Thymus (tissue), 11 donors: ENCODE results near the gene NHLRC4. TPM values are rescaled to one million over a fixed set of nuclear protein-coding genes. Genes with fewer than 3 reads are reported as not detected.

Experiments used
- DNase-seq, 9 donors: peaks; one replicate each; pipeline ENCODE4 v3.0.0-alpha.2; 2013; ENCODE audit warnings: low spot score in 9 of 9, low read depth in 6 of 9, missing footprints in 1 of 9
- H3K27ac ChIP-seq, 2 donors: one replicate each; pipeline ENCODE4 v1.5.1; 2013; ENCODE audit warnings: control low read depth in 1 of 2, low read depth in 1 of 2, low read length in 1 of 2, mild to moderate bottlenecking in 1 of 2, moderate library complexity in 1 of 2
- H3K27me3 ChIP-seq, 2 donors: one replicate each; pipeline ENCODE4 v1.5.1; 2013; ENCODE audit warnings: low read length in 1 of 2; ENCODE audit not compliant: control insufficient read depth in 2 of 2, insufficient read depth in 1 of 2
- H3K36me3 ChIP-seq, 2 donors: one replicate each; pipeline ENCODE4 v1.5.1; 2013; ENCODE audit warnings: low read length in 1 of 2, mild to moderate bottlenecking in 1 of 2, moderate library complexity in 1 of 2; ENCODE audit not compliant: control insufficient read depth in 2 of 2, insufficient read depth in 2 of 2
- H3K4me1 ChIP-seq, 2 donors: one replicate each; pipeline ENCODE4 v1.5.1; 2013; ENCODE audit warnings: low read length in 2 of 2; ENCODE audit not compliant: control insufficient read depth in 2 of 2, insufficient read depth in 2 of 2
- H3K4me3 ChIP-seq, 2 donors: one replicate each; pipeline ENCODE4 v1.5.1; 2013; ENCODE audit warnings: low read length in 2 of 2, control low read depth in 1 of 2, mild to moderate bottlenecking in 1 of 2
- H3K9me3 ChIP-seq, 2 donors: one replicate each; pipeline ENCODE4 v1.5.1; 2013; ENCODE audit warnings: low read length in 1 of 2, mild to moderate bottlenecking in 1 of 2; ENCODE audit not compliant: control insufficient read depth in 2 of 2, insufficient read depth in 1 of 2
- WGBS: extraction: QIAGEN DNeasy Blood & Tissue Kit; methylation state at CpG from one replicate; pipeline ENCODE4 v1.1.7; 2013; 5-methylcytosine and 5-hydroxymethylcytosine counted together
- polyA plus RNA-seq: library from polyadenylated mRNA; stranded (reverse); fragments of 200-250 nt; gene quantifications from one replicate; pipeline ENCODE4 v1.2.3, GENCODE V29; 2013
- total RNA-seq: library from RNA; stranded (reverse); fragments of 120-200 nt; gene quantifications from one replicate; pipeline ENCODE4 v1.2.4, GENCODE V29; 2013
- donor health status: healthy.

The NHLRC4 gene
- total and polyA plus RNA-seq, 2 donors, result 3.1 to 5.5 TPM

DNA sequence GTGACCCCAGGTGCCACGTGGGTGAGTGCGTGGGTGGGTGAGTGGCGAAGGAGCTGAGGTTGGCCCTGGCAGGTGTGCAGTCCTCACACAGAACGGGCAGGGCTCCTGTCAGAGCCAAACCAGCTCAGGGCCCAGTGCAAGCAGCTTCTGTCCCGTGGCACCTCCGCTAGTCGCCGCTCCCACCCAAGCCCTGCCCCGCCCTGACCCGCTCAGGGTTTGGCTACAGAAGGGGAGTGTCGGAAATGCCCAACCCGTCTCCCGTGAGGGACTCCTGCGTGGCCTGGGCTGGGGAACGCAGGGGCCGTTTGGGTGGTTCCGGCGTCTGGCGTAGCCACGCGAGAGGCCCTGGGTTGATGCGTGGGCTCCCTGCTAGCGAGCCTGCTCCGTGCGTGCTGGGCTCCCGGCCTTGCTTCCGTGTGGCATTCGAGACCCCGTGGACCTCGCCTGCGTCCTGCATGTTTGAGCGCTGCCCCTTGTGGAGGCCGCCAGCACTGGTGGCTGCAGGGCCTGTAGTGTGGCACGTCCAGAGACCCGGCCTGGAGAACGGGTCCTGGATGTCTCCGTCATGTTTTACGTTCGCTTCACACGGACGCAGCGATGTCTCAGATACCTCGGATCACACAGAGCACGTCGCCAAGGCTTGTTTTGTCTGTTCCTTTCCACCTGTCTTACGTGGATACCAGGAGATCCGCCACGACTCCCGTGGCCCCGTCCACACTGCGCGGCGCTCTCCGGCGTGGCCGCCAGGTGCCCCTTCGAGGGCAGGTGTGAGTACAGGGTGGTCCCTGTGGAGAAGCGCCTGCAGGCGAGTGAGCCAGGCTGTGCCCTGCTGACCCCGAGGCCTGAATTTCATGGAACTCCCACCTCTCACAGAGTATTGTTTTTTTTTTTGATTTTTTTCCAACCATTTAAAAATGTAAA is 29.1 kb upstream of the NHLRC4 start:
- 97% methylated on average over 60 of the region's 60 CpGs for WGBS
- no peaks in the 10 kb centered on the region for H3K27me3 ChIP-seq

DNA sequence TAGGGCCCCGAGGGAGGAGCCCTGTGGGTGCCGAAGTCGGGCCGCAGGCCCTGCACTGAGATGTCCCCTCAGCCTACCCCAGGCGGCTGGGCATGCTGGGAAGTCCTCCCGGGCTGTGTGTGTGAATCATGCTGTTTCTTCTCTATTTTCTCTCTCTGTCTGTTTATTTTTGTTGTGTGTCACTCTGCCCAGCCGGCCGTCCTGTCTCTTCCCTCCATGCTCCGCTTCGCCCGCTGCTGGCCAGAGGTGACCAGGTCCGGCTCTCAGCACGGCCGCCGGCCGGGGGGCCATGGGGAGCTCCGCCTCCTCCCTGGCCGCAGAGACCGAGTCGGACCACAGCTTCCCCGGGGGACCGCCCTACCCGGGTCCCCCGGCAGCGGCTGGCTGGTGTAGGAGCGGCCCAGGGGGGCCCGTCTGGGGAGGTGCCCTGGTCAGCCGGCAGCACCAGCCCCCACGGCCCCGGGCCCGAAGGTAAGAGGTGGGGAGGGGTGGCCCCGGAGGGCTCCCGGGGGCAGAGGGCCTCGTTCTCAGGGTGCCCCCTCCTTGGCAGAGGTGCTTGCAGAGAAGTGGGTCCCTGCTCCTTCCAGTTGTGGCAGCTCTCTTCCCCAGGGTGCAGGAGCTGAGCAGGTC is 26.8 kb upstream of the NHLRC4 start:
- no peak overlapping the region for H3K27ac ChIP-seq
- no peaks in the 10 kb centered on the region for H3K4me1 ChIP-seq
- H3K36me3 ChIP-seq, result peaks cover 12 to 44% of the 10 kb centered on the region in 2 donors
- H3K27me3 ChIP-seq, result no peaks in the 10 kb centered on the region
- 97% methylated on average over 34 of the region's 34 CpGs for WGBS
- H3K9me3 ChIP-seq, result no peaks in the 10 kb centered on the region
- DNase-seq, result no peak
- no peak overlapping the region for H3K4me3 ChIP-seq

More for the DNA sequence above, 29.1 kb upstream of the NHLRC4 start:
- no peak for DNase-seq
- Histone ChIP-seq H3K27ac (no peak overlapping the region), H3K36me3 (peaks cover 12 to 42% of the 10 kb centered on the region in 2 donors), H3K9me3 (no peaks in the 10 kb centered on the region), H3K4me1 (no peaks in the 10 kb centered on the region), H3K4me3 (no peak overlapping the region)

DNA sequence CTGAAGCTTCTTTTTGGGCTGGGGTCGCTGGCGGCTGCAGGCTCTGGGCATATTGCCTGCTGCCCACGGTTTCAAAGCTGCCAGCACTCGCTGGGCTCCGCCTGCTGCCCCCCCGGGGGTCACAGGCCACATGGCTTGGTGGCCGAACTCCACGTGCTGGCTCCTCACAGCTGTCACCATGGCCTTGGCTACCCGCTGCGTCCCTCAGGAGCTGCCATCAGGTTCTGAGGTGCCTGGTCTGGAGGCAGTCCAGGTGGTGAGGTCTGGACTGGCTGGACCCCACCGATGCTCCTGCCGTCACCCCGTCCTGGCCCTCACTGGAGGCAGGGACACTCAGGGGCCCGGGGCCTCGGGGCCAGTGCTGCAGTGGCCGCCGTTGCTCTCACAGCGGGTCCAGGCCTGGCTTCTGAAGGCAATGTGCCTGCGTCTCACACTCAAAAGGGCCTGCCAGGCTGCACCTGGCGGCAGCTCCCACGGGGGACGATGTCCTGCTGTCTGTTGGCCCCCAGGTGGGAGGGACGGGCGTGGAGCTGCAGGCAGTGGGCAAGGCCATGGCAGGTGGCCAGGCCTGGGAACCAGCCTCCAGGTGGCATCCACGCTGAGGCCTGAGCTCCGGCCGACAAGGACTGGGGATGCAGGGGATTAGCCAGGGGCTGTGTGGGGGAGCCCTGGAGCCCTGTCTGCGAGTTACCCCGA is 26.0 kb upstream of the NHLRC4 start:
- Histone ChIP-seq H3K9me3 (no peaks in the 10 kb centered on the region), H3K4me1 (no peaks in the 10 kb centered on the region), H3K27ac (no peak overlapping the region), H3K27me3 (no peaks in the 10 kb centered on the region), H3K36me3 (peaks cover 12 to 45% of the 10 kb centered on the region in 2 donors), H3K4me3 (no peak overlapping the region)
- DNase-seq, result no peak
- 94% methylated on average over 29 of the region's 29 CpGs for WGBS

DNA sequence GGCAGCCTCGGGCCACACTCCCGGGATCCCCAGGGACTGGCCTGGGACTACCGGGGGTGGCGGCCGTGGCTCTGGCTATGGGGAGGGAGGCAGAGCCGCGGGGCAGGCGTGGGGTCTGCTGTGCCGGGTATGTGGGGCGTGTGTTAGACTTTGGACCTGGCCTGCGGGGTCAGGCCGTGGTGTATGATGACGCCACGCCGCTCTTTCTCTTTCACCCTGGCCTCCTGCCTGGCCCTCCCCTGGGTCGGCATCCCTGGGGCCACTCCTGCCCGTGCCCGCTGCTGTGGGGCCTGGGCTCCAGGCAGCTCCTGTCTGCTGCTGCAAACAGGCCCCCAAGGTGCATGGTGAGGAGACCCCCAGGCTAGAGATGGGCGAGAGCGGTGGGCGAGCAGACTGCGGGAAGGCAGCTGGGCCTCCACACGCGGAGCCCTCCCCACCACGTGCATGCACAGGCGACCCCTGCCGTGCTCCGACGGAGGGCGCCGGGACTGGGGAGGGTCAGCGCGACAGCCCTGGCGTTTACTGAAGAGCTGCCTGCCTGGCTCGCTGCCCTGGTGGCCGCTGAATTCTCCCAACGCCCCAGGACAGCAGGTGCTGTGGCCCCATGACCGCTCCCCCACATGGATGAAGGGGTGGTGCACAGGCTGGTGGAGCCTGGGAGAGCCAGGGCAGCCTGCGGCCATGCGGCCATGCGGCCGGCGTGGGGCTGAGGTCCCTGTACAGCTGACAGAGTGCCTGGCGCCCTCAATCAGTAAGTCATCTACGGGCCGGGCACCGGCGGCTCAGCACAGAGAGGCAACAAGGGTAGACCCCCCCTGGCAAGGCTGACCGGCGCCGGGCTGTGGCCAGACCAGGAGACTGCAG is 23.3 kb upstream of the NHLRC4 start:
- H3K4me1 ChIP-seq, result no peaks in the 10 kb centered on the region
- DNase-seq, result no peak
- H3K4me3 ChIP-seq, result no peak overlapping the region
- WGBS, result 97% methylated on average over 51 of the region's 51 CpGs
- peaks cover 3 to 42% of the 10 kb centered on the region in 2 donors for H3K36me3 ChIP-seq
- H3K27me3 ChIP-seq, result no peaks in the 10 kb centered on the region
- H3K27ac ChIP-seq, result no peak overlapping the region
- no peaks in the 10 kb centered on the region for H3K9me3 ChIP-seq

DNA sequence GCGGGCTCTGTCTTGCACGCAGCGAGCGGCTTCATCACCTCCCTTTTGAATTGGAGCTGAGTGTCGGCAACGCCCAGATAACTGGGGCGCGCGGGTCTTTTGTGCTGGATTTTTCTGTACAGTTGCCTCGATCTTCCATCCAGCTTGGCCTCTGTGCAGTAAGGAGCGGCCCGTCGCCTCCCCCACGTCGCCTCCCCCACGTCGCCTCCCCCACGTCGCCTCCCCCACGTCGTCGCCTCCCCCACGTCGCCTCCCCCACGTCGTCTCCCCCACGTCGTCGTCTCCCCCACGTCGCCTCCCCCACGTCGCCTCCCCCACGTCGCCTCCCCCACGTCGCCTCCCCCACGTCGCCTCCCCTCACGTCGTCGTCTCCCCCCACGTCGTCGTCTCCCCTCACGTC is 22.3 kb upstream of the NHLRC4 start:
- Histone ChIP-seq H3K4me1 (no peaks in the 10 kb centered on the region), H3K9me3 (no peaks in the 10 kb centered on the region), H3K27me3 (no peaks in the 10 kb centered on the region), H3K27ac (no peak overlapping the region), H3K4me3 (no peak overlapping the region), H3K36me3 (peaks cover 10 to 50% of the 10 kb centered on the region in 2 donors)
- no peak for DNase-seq
- 96% methylated on average over 46 of the region's 46 CpGs for WGBS

DNA sequence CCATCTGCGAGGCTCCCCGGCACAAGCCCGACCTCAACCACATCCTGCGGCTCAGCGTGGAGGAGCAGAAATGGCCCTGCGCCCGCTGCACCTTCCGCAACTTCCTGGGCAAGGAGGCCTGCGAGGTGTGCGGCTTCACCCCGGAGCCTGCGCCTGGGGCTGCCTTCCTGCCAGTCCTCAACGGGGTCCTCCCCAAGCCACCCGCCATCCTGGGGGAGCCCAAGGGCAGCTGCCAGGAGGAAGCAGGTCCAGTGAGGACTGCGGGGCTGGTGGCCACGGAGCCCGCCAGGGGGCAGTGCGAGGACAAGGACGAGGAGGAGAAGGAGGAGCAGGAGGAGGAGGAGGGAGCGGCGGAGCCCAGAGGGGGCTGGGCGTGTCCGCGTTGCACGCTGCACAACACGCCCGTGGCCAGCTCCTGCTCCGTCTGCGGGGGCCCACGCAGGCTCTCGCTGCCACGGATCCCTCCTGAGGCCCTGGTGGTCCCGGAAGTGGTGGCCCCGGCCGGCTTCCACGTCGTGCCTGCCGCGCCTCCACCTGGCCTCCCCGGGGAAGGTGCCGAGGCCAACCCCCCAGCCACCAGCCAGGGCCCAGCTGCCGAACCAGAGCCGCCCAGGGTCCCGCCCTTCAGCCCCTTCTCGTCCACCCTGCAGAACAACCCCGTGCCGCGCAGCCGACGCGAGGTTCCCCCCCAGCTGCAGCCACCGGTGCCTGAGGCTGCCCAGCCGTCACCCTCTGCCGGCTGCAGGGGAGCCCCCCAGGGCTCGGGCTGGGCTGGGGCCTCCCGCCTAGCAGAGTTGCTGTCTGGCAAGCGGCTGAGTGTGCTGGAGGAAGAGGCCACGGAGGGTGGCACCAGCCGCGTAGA is 19.7 kb upstream of the NHLRC4 start:
- 80% methylated on average over 60 of the region's 60 CpGs for WGBS
- Histone ChIP-seq H3K36me3 (peaks cover 15 to 62% of the 10 kb centered on the region in 2 donors), H3K4me1 (no peaks in the 10 kb centered on the region), H3K9me3 (peaks cover 0 to 1% of the 10 kb centered on the region in 2 donors), H3K27ac (peak overlapping the region in 1 of 2 donors; percentile 8), H3K4me3 (no peak overlapping the region), H3K27me3 (no peaks in the 10 kb centered on the region)
- DNase-seq, result peak in 2 of 9 donors; percentile 22 to 35

DNA sequence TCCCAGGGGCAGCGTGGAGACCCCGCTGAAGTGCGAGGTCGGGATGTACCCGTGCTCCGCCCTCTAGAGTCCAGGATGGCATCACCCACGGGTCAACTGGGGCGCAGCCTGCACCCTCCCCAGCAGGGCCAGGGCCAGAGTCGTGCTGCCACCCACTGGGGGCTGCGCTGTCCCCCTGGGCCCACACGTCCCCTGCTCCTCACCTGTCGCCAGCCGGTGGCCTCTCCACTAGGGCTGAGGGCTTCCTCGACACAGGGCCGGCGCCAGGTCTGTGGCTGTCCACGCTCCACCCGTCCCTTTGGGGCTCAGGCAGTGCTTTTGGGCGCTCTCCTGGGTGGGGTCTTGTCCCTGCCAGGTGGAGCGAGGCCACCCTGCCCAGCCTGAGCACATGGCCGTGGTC is 18.2 kb upstream of the NHLRC4 start:
- Histone ChIP-seq H3K9me3 (peaks cover 0 to 1% of the 10 kb centered on the region in 2 donors), H3K4me1 (no peaks in the 10 kb centered on the region), H3K27me3 (no peaks in the 10 kb centered on the region), H3K27ac (no peak overlapping the region), H3K4me3 (no peak overlapping the region), H3K36me3 (peaks cover 19 to 75% of the 10 kb centered on the region in 2 donors)
- no peak for DNase-seq
- 98% methylated on average over 21 of the region's 21 CpGs for WGBS
